ENCODE measurements around the gene AIP.

The AIP gene

GRCh38 chr11:67534070-67534679 lies 51.3 kb downstream of the AIP start:
- no peak for DNase-seq (ENCODE audit: low read depth)

- no peak for DNase-seq (ENCODE audit: low read depth)
Observed at GRCh38 chr11:67535561-67535960, 52.7 kb downstream of the AIP start.

GRCh38 chr11:67538306-67538705 lies 55.5 kb downstream of the AIP start:
- DNase-seq (ENCODE audit: low read depth): no peak

- no peak for DNase-seq (ENCODE audit: low read depth)
Observed at GRCh38 chr11:67538823-67539505, 56.1 kb downstream of the AIP start.

DNA sequence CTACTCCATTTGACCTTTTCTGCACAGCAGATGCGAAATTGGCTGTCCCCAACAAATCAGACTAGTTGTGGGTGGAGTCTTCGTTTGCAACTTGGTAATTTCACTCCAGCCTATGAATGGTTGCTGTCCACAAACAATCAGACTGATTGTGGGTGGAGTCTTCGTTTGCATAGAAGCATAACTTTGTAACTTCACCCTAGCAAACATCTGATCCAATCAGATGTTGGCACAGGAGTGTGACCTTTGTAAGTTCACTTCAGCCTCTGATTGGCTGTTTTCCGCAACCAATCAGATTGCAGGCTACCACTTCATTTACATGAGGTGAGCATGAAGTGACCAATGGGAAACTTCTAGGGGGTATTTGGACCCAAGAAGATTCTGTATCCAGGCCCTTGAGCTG lies 56.7 kb downstream of the AIP start:
- DNase-seq (ENCODE audit: low read depth): no peak
